Measurements from ENCODE around the gene RAP2B.
A peak's percentile ranks its signal among the peaks of the same experiment; 100 is the strongest.
"Not testable (repeated sequence)": the region's sequence is repeated elsewhere in the genome, so short reads cannot be mapped to it uniquely, and the experiment has no call there.

Gene RAP2B

DNA sequence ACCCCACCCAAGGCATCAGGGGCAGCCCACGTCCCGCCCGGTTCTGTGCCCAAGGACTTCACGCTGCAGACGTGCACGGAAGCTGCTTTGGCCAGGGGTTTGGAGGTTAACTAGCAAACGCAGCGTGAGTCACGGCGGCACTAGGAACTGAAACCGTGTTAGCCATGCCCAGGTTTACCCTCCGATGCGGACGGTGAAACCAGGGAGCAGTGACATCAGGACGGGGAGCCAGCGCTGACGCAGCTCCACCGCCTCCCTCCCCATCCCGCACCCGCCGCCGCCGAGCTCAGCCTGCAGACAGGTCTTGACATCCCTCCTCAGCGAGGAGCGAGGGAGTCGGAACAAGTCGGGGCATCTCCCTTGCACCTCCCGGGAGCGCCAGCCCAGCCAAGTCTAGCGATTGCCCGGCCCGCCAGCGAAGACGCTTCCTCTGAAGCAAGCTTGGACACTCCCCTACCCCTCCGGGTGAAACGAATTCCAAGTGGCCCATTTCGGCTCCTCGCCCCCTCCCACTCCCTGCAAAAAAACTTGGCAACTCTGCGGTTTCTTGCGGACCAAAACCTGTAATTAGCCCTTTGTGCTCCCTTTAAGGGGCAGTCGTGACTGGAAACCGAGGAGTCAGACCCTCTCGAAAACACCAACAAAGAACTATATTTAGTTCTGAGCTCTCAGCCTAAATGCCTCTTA, 1.4 kb upstream of the RAP2B start:
- DNase-seq, result peak; percentile 80

DNA sequence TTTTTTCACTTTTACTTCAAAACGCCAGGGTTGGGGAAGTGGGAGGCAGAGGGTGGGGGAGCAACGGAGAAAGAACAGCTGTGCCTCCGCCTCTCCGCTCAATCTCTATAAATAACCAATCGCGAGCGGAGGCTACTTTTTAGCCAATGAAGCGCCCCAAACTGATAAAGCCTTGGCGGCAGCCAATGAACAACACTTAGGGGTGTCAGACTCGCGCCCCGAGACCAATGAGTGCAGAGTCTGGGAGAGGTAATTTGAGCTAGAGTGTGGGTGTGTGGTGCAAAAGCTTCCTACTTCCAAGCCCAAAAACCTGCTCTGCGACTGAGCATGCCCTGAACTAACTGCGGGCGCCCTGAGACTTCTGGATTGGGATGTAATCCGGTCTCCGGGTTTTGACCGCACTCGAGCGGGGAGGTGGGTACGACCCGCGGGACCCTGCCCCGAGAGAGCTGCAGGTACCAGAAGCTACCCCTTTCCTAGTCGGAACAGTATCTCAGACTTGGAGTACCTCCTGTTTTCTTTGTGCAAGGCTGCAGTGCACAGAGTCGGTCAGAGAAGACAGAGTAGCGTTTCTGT, 800 bp upstream of the RAP2B start:
- DNase-seq, result peak; percentile 97

DNA sequence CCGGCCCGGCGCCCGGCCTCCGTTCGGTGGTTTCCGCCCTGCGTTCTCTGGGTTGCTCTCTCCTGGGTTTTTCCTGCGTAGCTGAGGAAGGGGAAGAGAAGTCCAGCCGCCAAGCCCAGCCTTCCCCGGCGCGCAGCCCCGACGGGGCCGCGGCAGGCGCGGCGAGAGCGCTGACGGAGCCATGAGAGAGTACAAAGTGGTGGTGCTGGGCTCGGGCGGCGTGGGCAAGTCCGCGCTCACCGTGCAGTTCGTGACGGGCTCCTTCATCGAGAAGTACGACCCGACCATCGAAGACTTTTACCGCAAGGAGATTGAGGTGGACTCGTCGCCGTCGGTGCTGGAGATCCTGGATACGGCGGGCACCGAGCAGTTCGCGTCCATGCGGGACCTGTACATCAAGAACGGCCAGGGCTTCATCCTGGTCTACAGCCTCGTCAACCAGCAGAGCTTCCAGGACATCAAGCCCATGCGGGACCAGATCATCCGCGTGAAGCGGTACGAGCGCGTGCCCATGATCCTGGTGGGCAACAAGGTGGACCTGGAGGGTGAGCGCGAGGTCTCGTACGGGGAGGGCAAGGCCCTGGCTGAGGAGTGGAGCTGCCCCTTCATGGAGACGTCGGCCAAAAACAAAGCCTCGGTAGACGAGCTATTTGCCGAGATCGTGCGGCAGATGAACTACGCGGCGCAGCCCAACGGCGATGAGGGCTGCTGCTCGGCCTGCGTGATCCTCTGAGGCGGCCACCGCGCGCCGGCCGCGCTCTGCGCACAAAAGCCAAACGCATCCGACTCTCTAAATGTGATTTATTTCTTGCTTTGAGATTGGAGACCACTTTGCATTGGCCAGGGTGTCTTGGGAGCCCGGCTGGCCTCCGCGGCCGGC, 727 bp downstream of the RAP2B start:
- peak; percentile 31 for DNase-seq

DNA sequence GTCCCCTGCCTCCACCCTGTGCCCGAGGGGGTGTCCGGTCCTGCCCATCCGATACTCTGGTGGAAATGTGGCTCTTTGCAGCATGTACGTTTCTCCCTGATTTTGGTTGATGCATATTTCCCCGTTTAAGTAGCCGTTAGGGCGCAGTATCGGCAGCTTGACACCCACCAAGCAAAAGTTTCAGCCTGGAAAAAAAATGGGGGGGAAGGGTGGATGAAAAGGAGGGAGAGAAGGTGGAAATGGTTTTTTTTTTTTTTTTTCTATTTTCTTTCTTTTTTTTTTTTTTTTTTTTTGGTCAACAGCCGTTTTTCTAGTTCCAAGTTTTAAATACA, 1.3 kb downstream of the RAP2B start:
- DNase-seq, result no peak

DNA sequence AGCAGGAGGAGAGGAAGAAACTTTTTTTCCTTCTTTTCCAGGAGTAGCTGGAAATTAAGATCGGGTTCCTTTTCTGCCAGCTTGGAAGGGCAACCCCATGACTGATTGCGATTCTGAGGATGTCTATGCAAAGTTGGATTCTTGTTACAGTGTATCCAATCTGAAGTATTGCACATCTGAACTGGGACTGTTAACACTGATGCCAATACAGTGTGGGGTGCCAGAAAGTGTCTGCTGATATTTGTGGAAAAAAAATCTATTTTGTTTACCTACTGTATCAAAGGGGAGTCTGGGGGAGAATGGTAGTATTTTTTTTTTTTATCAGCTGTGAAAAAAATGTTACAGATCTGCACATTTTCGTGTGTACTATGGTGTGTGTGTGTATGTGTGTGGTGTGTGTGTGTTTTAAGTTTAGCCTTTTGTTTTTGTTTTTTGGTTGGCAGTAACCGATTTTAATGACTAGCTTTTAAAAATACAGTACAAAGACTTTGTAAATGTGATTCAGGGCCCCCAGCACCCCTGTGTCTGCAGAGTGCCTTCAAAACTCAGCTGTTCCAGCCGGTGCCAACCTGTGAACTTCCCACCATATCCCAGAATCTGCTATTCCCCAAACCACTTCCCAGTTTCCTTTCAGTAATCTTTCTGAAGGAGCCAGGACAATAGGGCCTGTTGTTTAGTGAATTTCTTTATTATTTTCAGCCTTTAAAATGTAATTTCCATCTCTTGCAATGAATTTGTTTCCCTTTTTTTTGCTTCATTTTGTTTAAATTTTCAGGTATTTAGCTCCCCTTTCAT, 1.9 kb downstream of the RAP2B start:
- DNase-seq, result no peak

DNA sequence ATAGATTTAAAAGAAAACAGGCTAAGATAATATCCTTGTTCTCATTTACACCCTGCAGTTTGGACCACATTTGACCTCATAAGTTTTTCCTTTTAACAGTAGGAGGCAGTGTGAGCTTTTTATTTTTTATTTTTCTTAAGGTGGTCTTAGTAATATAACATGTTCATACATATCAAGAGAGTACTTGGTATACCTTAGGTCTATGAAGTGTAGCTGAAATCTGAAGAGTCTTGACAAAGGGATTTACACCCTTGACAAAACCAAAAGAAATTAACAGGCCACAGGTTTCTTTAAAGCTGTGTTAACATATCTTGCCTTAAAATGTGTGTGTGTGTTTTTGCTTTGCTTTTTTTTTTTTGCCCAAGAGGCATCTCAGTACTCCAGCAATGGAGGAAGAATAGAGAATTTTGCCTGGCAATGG, 3.2 kb downstream of the RAP2B start:
- peak; percentile 77 for DNase-seq

DNA sequence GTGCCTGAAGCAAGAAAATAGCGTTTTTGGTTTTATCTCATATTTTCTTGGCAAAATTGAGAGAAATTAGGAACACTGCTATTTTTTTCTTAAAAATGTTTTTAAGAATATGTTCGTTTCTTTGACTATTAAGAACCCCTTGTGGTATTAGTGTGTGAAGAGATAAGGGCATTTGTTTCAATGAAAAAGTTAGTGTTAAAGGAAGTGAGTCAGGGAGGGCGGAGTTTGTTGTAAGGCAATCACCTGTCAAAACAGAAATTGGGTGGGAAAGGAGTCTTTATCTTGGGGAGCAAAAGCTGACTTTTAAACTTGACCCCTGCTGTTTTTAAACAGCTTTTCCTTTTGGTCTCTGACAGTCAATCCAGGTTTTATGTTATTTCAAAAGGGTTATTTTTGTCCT, 4.2 kb downstream of the RAP2B start:
- peak; percentile 76 for DNase-seq

DNA sequence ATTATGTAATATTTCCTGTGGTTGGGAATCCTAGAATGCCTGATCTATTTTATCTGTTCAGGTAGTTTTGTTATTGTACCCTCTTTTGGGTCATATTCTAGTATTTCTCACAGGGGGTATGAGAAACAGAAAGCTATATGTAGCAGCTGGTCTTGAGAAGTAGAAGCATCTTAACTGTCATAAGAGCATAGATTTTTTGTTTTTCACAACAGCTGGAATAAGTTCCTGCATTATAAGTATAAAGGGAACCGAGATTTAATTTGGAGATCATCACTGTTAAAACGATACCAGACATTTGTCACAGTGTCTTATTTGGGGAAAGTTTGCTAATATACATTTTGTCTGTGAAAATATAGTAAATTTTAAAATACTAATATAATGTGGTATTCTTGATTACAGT, 4.8 kb downstream of the RAP2B start:
- no peak for DNase-seq

DNA sequence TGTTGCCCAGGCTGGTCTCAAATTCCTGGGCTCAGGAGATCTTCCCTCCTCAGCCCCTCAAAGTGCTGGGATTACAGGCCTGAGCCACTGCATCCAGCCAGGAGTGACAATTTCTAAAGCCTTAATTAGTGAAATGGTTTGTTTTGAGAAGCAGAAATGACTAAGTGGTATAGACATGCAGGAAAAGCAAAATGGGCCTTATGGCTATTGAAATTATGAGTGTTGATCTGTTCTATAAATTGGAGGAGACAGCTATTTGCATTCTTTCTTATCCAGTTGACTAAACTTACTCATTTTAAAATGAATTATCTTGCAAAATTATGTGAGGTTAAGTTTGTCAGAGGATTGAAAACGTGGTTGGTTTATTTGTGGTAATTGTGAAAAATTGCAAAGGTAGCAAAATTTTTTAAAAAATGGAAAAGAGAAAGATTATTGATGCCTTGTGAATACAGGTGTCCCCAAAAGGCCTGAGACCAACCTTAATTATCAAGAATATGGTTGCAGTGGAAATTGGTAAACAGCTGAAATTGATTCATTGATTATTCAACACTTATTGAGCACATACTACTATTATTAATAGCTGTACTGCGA, 7.9 kb downstream of the RAP2B start:
- DNase-seq, result no peak

DNA sequence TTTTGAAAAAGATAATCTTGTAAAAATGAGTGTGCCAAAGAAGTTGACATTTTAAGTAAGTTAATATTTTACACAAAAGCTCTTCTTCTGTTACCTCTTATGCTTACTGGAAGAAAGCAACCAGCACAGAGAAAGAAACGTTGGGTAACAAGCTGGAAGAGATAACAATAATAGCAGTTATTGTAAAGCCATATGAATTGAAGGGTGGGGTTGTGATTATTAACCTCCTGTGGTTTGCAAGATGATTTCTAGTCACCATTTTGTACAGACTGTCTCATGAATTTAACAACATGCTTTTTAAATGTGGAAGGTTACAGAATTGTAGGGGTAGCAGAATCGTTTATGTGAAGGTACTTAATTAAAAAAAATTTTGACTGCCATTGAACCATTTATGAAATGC, 9.2 kb downstream of the RAP2B start:
- DNase-seq, result no peak

DNA sequence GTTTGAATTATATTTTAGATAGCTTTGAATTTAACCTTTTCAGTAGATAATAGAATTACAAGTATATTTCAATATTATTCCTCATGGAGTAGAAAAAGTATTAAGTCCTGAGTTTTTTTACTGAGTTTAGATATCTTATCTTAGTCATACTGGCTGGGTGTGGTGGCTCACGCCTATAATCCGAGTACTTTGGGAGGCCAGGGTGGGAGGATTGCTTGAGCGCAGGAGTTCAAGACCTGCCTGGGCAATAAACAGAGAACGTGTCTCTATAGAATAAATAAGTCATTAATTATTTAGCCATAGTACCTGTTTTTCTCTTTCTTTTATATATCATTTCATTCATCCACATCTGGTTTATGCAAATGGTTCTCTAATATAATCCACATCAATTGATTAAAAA, 9.9 kb downstream of the RAP2B start:
- DNase-seq, result no peak

DNA sequence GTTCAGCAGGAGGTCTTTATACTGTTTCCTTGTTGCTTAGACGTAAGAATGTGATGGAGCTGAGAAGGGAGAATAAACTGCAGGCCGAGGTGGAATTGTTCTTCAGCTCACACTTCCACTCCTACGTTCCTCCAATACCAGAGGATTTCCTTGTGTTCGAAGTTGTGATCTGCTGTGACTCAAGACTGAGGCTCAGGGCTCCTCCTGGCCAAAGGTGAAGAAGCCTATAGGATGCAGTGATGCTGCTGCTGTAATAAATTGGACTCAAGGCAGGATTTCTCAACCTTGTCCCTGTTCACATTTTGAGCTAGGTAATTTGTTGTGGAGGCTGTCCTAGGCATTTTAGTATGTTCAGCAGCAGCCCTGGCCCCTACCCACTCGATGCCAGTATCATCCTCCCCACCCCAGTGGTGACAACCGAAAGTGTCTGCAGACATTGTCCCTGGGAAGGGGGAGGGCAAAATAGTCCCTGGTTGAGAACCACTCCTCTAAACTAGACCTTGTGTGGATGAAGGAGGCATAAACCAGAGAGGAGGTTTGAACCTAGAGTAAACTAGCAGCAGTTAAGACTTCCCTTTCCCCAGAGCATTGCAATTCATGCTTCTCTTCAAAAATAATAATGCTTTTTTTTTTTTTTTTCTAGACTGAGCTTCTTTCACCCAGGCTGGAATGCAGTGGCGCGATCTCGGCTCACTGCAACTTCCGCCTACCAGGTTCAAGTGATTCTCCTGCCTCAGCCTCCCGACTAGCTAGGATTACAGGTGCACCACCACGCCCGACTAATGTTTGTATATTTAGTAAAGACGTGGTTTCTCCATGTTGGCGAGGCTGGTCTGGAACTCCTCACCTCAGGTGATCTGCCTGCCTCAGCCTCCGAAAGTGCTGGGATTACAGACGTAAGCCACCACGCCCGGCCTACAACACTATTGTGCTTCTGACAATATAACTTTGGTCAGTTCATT, 11.1 kb downstream of the RAP2B start:
- no peak for DNase-seq

DNA sequence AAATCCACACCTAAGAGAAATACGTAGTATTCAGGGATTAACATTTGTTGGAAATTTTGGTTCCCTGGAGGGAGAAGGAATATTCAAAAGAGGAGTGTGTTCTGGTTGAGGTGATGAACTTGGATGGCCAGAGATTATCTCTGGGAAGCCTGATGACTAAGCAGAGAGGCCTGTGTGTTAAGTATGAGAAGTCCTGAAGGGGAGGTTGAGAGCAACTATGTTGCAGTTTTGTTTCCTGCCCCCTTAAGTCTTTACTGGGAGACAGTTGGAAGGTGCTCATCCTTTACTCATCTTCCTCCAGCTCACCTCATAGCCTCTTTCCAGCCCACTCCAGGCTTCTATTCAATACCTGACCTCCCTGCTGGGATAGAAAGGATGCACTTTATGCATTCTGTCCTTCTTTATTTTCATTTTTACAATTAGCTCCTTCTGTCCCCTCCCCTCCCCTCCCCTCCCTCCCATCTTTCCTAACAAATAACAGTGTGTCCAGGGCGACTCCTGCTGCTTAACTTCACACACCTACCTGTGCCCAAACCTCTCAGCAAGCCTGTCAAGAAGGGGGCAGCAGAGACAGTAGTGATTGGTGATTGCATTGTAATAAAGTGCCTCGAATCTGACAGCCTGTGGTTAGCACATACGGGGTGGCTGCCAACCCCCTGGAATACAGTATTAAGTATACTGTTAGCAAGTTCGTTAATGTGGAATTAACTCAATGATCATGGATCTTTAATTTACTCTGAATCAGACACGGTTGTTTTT, 11.9 kb downstream of the RAP2B start:
- peak; percentile 38 for DNase-seq

DNA sequence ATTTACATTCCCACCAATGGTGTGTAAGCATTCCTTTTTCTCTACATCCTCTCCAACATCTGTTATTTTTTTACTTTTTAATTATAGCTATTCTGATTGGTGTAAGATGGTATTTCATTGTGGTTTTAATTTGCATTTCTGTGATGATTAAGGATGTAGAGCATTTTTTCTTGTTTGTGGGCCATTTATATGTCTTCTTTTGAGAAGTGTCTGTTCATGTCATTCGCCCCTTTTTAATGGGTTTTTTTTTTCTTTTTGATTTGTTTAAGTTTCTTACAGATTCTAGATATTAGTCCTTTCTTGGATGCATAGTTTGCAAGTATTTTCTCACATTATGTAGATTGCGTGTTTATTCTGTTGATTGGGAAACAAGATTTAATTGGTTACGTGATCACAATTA, 14.2 kb downstream of the RAP2B start:
- DNase-seq, result no peak

DNA sequence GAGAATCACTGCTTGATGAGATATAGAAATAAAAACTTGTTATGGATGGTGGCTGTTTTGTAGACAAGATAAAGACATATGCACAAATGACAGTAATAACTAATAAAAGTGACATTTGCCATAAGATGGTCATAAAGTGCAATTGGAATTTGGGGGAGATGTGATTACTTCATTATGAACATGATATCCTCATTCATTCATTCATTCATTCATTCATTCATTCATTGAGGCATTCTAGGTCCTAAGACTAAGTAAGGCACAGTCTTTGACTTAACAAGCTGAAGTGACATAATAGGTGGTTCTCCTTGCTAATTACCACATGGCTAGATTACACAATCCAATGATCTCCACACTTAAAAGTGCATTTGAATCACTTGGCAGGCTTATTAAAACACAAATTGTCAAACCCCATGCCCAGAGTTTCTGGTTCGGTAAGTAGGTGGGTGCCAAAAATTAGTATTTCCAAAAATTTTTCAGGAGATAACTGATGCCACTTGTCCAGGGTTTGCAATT, 18.9 kb downstream of the RAP2B start:
- DNase-seq, result no peak

DNA sequence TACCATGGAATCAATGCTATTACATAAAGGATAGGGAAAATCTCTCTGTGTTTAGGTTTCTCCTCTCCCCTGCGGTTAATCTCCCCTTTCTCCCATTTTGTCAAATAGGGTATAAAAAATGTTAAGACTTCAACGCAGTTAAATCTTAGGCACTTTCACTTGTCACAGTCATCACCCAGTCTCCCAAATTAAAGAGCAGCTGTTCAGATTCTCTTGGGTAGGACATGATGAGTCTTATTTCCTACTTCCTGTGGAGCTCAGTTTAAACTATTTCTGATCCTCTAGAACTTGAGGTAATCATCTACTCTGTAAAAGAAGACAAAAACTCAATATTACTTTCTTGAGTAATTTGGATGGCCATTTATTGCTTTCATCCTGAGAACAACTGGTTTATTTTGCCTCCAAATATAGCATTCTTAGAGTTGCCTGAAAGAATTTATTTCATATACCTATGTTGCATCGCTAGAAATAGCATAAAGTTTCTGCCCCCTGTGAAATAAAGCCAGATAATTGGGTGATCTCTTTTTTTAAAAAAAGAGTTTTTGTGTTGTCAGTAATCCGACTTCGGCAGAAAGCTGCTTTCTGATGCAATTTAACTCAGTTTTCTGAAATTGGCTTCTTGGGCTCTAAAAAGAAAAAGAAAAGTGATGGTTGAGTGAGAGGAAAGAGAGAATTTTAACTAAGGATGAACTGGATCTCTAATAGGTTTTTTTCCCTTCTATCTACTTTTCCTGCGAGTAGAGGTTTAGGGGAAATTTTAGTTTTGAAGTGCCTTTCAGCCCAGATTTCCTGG, 20.7 kb downstream of the RAP2B start:
- DNase-seq, result no peak

DNA sequence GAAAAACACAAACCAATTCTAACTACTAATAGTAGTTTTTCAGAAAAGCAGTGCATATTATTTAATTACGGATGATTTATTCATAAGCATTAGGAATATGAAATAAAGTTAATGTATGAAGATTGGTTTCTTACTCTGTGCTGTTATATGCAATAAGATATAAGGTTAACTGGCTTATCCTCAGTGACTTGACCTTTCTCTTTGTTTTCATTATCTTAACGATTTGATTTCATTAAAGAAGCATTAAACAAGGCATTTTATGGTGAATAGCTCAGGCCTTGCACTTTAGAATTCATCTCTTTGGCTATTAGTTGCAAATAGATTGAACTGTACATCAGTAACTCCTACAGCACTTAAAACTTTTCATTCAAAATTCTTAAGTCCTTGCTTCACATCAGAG, 28.9 kb downstream of the RAP2B start:
- no peak for DNase-seq

DNA sequence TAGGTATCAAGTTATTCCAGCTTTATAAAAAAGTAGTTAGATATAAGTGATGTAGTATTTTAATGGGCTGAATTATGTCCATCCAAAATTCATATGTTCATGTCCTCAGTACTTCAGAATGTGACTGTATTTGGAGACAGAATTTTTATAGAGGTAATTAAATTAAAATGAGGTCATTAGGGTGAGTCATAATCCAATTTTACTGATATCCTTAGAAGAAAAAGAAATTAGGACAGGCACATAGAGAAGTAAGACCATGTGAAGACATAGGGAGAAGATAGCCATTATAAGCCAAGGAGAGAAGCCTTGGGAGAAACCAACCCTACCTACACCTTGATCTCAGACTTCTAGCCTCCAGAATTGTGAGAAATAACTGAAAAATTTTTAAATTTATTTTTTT, 30.3 kb downstream of the RAP2B start:
- no peak for DNase-seq

DNA sequence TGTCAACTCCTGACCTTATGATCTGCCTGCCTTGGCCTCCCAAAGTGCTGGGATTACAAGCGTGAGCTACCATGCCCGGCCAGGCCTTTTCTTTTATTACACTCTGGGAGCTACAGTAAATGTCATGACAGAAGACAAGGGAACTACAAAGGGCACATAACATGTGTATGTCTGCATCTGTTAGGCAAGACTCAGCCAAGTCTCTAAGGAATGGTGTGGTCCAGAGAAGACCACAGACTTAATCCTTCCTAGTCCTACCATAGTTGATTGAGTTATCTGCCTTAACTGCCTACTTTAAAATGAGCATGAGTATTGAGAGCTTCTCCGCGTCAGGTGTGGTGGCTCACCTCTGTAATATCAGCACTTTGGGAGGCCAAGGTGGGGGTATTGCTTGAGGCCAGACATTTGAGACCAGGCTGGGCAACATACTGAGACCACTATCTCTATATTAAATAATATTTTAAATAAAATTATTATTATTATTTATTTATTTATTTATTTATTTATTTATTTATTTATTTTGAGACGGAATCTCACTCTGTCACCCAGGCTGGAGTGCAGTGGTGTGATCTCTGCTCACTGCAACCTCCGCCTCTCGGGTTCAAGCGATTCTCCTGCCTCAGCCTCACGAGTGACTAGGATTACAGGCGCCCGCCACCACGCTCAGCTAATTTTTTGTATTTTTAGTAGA, 31.9 kb downstream of the RAP2B start:
- not testable (repeated sequence) for DNase-seq
